Measurements from ENCODE around the gene DGUOK. TPM values are rescaled to one million over a fixed set of nuclear protein-coding genes. Genes with fewer than 3 reads are reported as not detected.

Gene DGUOK
- total RNA-seq, 1 experiment from 2014 or later, result 111 TPM

GRCh38 chr2:73979686-73980085 lies 53.0 kb downstream of the DGUOK start:
- DNase-seq (ENCODE audit: low spot score), result peak; percentile 72

GRCh38 chr2:73980566-73980965 lies 53.9 kb downstream of the DGUOK start:
- DNase-seq (ENCODE audit: low spot score), result no peak

GRCh38 chr2:73981081-73982001 lies 54.7 kb downstream of the DGUOK start:
- no peak for DNase-seq (ENCODE audit: low spot score)

- DNase-seq (ENCODE audit: low spot score), result peak; percentile 21
Measured at GRCh38 chr2:73982140-73982617, 55.5 kb downstream of the DGUOK start.

GRCh38 chr2:73983322-73984202 lies 56.9 kb downstream of the DGUOK start:
- no peak for DNase-seq (ENCODE audit: low spot score)

GRCh38 chr2:73984203-73984921 lies 57.7 kb downstream of the DGUOK start, which contains the start of gene TET3:
TSS of gene TET3 (plus strand) at chr2:73984910. CDS start at chr2:73986404, 1,494 bp downstream.
- DNase-seq (ENCODE audit: low spot score), result no peak

- DNase-seq (ENCODE audit: low spot score), result no peak
Measured at GRCh38 chr2:73984922-73985307, 58.2 kb downstream of the DGUOK start.

- peak; percentile 18 for DNase-seq (ENCODE audit: low spot score)
Measured at GRCh38 chr2:73985308-73986084, 58.8 kb downstream of the DGUOK start.

GRCh38 chr2:73986085-73986681 lies 59.5 kb downstream of the DGUOK start:
- DNase-seq (ENCODE audit: low spot score), result no peak

- no peak for DNase-seq (ENCODE audit: low spot score)
Measured at GRCh38 chr2:73987109-73987947, 60.6 kb downstream of the DGUOK start.

- no peak for DNase-seq (ENCODE audit: low spot score)
Measured at GRCh38 chr2:73987948-73988700, 61.4 kb downstream of the DGUOK start.

GRCh38 chr2:73989972-73990371 lies 63.3 kb downstream of the DGUOK start:
- no peak for DNase-seq (ENCODE audit: low spot score)

- DNase-seq (ENCODE audit: low spot score), result no peak
Measured at GRCh38 chr2:73990531-73990930, 63.9 kb downstream of the DGUOK start.

GRCh38 chr2:73992036-73992435 lies 65.4 kb downstream of the DGUOK start:
- DNase-seq (ENCODE audit: low spot score), result no peak

- peak; percentile 58 for DNase-seq (ENCODE audit: low spot score)
Measured at GRCh38 chr2:73993376-73993775, 66.7 kb downstream of the DGUOK start.

GRCh38 chr2:73993778-73994177 lies 67.1 kb downstream of the DGUOK start:
- no peak for DNase-seq (ENCODE audit: low spot score)

GRCh38 chr2:73994178-73994831 lies 67.6 kb downstream of the DGUOK start:
- no peak for DNase-seq (ENCODE audit: low spot score)

- no peak for DNase-seq (ENCODE audit: low spot score)
Measured at GRCh38 chr2:73995810-73996209, 69.1 kb downstream of the DGUOK start.
